Epithelial cell of proximal tubule (primary cell): ENCODE data around the gene CDH18. TPM values are rescaled to one million over a fixed set of nuclear protein-coding genes. Genes with fewer than 3 reads are reported as not detected.
A peak's percentile ranks its signal among the peaks of the same experiment; 100 is the strongest.

Experiments used
- DNase-seq: peaks from one replicate; pipeline ENCODE4 v3.0.0-alpha.2; 2011; ENCODE audit warnings: low read depth
- H3K4me3 ChIP-seq: 2 replicates; pipeline ENCODE4 v1.5.1; 2011; ENCODE audit warnings: low read depth, mild to moderate bottlenecking, low read length
- total RNA-seq: library from RNA; depleted of rRNA; stranded (reverse); fragments of >200 nt; gene quantifications from 2 replicates; pipeline ENCODE4 v1.2.3, GENCODE V29; 2015
- TF ChIP-seq, protein P1 (sequence below): conservative IDR thresholded peaks from 2 replicates; pipeline ENCODE4 v1.5.1; 2012; ENCODE audit warnings: low read depth, mild to moderate bottlenecking, low read length

CDH18 gene
- total RNA-seq, 1 donor from 2014 or later, result not detected

DNA sequence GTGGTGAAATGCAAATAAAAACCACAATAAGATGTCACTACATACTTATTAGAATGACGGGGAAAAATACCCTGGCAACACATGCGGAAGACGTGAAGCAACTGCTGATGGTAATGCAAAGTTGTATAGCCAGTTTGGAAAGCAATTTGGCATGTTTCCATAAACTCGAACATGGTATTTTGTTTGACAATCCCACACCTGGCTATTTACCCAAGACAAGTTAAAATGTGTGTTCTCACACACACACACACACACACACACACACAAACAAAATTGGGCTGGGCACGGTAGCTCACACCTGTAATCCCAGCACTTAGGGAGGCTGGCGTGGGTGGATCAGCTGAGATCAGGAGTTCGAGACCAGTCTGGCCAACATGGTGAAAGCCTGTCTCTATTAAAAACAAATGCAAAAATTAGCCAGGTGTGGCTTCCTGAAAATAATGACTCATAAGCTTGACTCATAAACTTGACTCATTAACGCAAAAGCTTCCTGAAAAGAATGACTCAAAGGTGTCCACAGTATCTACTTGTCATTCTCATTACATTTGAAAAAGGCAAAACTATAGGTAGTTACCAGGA lies 456.5 kb downstream of the CDH18 start:
- TF ChIP-seq, protein P1, sequence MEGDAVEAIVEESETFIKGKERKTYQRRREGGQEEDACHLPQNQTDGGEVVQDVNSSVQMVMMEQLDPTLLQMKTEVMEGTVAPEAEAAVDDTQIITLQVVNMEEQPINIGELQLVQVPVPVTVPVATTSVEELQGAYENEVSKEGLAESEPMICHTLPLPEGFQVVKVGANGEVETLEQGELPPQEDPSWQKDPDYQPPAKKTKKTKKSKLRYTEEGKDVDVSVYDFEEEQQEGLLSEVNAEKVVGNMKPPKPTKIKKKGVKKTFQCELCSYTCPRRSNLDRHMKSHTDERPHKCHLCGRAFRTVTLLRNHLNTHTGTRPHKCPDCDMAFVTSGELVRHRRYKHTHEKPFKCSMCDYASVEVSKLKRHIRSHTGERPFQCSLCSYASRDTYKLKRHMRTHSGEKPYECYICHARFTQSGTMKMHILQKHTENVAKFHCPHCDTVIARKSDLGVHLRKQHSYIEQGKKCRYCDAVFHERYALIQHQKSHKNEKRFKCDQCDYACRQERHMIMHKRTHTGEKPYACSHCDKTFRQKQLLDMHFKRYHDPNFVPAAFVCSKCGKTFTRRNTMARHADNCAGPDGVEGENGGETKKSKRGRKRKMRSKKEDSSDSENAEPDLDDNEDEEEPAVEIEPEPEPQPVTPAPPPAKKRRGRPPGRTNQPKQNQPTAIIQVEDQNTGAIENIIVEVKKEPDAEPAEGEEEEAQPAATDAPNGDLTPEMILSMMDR, result no peak
- no peak overlapping the region for H3K4me3 ChIP-seq
- DNase-seq, result peak; percentile 63

DNA sequence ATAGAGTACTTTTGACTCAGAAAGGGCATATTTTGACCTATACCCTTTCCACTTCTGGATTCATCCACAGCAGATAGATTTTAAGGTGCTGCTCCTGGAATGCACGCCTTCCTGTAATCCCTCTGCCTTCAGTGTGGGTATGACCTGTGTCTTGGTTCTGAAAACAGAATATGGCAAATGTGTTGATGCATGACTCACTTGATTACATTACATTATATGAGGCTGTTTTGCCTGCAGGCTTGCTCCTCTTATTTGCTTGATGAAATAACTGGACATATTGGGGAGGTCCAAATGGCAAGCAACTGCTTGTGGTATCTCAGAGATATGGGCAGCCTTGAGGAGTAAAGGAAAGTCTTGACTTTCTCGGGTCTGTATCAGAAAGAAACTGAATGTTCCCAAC lies 468.6 kb downstream of the CDH18 start:
- no peak for DNase-seq
- TF ChIP-seq, protein P1, result no peak
- no peak overlapping the region for H3K4me3 ChIP-seq

DNA sequence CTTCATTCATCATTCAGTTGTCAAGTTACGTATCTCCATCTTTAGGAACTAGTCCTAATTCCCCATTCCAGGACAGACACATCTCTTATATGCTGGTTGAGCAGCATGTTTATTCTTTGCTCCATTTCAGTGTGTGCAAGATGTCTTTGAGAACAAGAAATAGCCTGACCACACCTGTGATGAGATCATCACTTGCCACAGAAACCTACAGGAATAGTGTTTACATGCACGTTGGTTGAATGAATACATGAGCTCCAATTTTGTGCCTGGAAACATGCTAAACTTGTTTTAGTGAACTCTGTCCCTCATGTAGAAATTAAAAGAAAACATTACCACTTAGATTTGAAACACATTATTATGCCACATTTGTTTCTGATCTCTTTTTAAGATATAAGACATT lies 489.1 kb downstream of the CDH18 start:
- DNase-seq, result no peak
- TF ChIP-seq, protein P1, result no peak
- H3K4me3 ChIP-seq, result no peak overlapping the region

- TF ChIP-seq, protein P1, result no peak
- DNase-seq, result no peak
- no peak overlapping the region for H3K4me3 ChIP-seq
Measured at GRCh38 chr5:19497229-19497815, 490.7 kb downstream of the CDH18 start.

- TF ChIP-seq, protein P1, result no peak
- H3K4me3 ChIP-seq, result no peak overlapping the region
- DNase-seq, result no peak
Measured at GRCh38 chr5:19496056-19496455, 491.9 kb downstream of the CDH18 start.

GRCh38 chr5:19492861-19493260 lies 495.1 kb downstream of the CDH18 start:
- H3K4me3 ChIP-seq, result no peak overlapping the region
- TF ChIP-seq, protein P1, result no peak
- DNase-seq, result no peak

DNA sequence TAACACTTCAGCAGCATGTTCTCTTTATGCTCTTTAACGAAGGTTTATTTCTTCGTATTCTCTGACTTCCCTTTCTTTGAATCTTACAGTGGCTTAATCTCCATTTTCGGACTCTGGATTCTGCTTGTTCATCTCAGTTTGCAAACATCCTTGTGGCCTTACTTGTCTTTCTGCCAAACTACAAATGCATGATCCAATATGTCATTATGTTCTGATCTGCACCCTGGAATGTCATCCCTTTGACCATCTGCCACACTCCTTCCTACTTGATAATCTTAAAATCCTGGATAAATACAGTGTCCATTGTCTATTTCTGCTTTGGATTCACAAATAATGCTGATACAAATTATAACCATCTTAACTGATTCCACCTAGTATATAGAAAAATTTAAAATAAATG lies 499.2 kb downstream of the CDH18 start:
- H3K4me3 ChIP-seq, result no peak overlapping the region
- TF ChIP-seq, protein P1, result no peak
- no peak for DNase-seq
